ENCODE data around the gene ARPC1A. TPM values are rescaled to one million over a fixed set of nuclear protein-coding genes. Genes with fewer than 3 reads are reported as not detected.

ARPC1A gene
- total RNA-seq, 1 donor from 2014 or later = 196 TPM

GRCh38 chr7:99290980-99291607, 34.6 kb upstream of the ARPC1A start:
- no peaks in the 10 kb centered on the region for H3K36me3 Mint-ChIP-seq (ENCODE audit: low read depth, unreplicated experiment)
- DNase-seq (ENCODE audit: low spot score) = no peak
- no peaks in the 10 kb centered on the region for H3K4me1 Mint-ChIP-seq (ENCODE audit: unreplicated experiment)
- no peaks in the 10 kb centered on the region for H3K9me3 Mint-ChIP-seq (ENCODE audit: unreplicated experiment)
- no peaks in the 10 kb centered on the region for H3K27me3 Mint-ChIP-seq (ENCODE audit: unreplicated experiment)
- H3K4me3 Mint-ChIP-seq (ENCODE audit: unreplicated experiment) = no peak overlapping the region
- no peak overlapping the region for H3K27ac Mint-ChIP-seq (ENCODE audit: unreplicated experiment)
- TF ChIP-seq, protein P1, sequence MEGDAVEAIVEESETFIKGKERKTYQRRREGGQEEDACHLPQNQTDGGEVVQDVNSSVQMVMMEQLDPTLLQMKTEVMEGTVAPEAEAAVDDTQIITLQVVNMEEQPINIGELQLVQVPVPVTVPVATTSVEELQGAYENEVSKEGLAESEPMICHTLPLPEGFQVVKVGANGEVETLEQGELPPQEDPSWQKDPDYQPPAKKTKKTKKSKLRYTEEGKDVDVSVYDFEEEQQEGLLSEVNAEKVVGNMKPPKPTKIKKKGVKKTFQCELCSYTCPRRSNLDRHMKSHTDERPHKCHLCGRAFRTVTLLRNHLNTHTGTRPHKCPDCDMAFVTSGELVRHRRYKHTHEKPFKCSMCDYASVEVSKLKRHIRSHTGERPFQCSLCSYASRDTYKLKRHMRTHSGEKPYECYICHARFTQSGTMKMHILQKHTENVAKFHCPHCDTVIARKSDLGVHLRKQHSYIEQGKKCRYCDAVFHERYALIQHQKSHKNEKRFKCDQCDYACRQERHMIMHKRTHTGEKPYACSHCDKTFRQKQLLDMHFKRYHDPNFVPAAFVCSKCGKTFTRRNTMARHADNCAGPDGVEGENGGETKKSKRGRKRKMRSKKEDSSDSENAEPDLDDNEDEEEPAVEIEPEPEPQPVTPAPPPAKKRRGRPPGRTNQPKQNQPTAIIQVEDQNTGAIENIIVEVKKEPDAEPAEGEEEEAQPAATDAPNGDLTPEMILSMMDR (IDR thresholded peaks at IDR 0.05; ENCODE audit: unreplicated experiment) = no peak

- H3K4me3 Mint-ChIP-seq (ENCODE audit: unreplicated experiment) = no peak overlapping the region
- TF ChIP-seq, protein P1 (IDR thresholded peaks at IDR 0.05; ENCODE audit: unreplicated experiment) = no peak
- no peaks in the 10 kb centered on the region for H3K4me1 Mint-ChIP-seq (ENCODE audit: unreplicated experiment)
- no peak overlapping the region for H3K27ac Mint-ChIP-seq (ENCODE audit: unreplicated experiment)
- H3K27me3 Mint-ChIP-seq (ENCODE audit: unreplicated experiment) = no peaks in the 10 kb centered on the region
- H3K9me3 Mint-ChIP-seq (ENCODE audit: unreplicated experiment) = no peaks in the 10 kb centered on the region
- DNase-seq (ENCODE audit: low spot score) = no peak
- no peaks in the 10 kb centered on the region for H3K36me3 Mint-ChIP-seq (ENCODE audit: low read depth, unreplicated experiment)
Measured at GRCh38 chr7:99292127-99292526, 33.6 kb upstream of the ARPC1A start.

GRCh38 chr7:99293167-99293566, 32.5 kb upstream of the ARPC1A start:
- H3K36me3 Mint-ChIP-seq (ENCODE audit: low read depth, unreplicated experiment) = no peaks in the 10 kb centered on the region

DNA sequence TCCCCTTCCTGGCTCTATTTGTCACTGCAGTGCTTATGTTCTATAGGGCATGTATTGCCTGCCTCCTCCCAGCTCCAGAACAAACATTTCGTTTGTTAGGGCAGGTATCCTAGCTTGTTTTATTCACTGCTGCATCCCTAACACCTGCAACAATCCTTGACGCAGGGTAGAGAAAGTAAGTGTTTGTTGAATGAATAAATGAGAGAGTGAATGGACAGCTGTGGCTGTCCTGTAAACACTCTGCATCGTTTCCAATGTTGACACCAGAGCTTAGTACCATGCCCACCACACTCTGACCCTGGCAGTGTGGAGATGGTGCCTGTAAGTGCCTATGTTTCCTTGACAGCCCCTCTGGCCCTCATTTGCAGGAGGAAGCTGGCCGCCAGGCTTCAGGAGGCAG, 32.0 kb upstream of the ARPC1A start:
- Mint-ChIP-seq H3K4me1 (ENCODE audit: unreplicated experiment) (no peaks in the 10 kb centered on the region), H3K4me3 (ENCODE audit: unreplicated experiment) (no peak overlapping the region), H3K9me3 (ENCODE audit: unreplicated experiment) (no peaks in the 10 kb centered on the region), H3K27me3 (ENCODE audit: unreplicated experiment) (no peaks in the 10 kb centered on the region), H3K27ac (ENCODE audit: unreplicated experiment) (no peak overlapping the region), H3K36me3 (ENCODE audit: low read depth, unreplicated experiment) (no peaks in the 10 kb centered on the region)
- TF ChIP-seq, protein P1 (IDR thresholded peaks at IDR 0.05; ENCODE audit: unreplicated experiment) = no peak
- no peak for DNase-seq (ENCODE audit: low spot score)

More at GRCh38 chr7:99293167-99293566, 32.5 kb upstream of the ARPC1A start:
- H3K27me3 Mint-ChIP-seq (ENCODE audit: unreplicated experiment) = no peaks in the 10 kb centered on the region
- DNase-seq (ENCODE audit: low spot score) = no peak
- TF ChIP-seq, protein P1 (IDR thresholded peaks at IDR 0.05; ENCODE audit: unreplicated experiment) = no peak
- H3K9me3 Mint-ChIP-seq (ENCODE audit: unreplicated experiment) = no peaks in the 10 kb centered on the region
- no peak overlapping the region for H3K4me3 Mint-ChIP-seq (ENCODE audit: unreplicated experiment)
- H3K4me1 Mint-ChIP-seq (ENCODE audit: unreplicated experiment) = no peaks in the 10 kb centered on the region
- no peak overlapping the region for H3K27ac Mint-ChIP-seq (ENCODE audit: unreplicated experiment)

DNA sequence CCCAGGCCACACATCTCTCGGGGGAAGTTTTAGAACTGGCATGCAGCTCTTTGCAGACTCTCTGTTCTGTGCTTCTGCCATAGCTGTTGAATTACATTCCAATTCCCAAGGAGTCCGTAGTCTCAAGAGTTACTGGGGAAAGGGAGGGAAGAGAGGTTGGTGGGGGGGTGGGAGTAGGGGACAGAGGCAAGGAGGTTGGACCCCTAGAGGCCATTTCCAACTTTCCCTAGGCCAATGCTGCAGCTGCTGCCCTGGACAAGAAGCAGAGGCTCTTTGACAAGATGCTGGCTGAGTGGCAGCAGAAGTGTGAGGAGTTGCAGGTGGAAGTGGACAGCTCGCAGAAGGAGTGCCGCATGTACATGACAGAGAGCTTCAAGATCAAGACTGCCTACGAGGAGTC, 29.2 kb upstream of the ARPC1A start:
- Mint-ChIP-seq H3K4me1 (ENCODE audit: unreplicated experiment) (no peaks in the 10 kb centered on the region), H3K27me3 (ENCODE audit: unreplicated experiment) (no peaks in the 10 kb centered on the region), H3K9me3 (ENCODE audit: unreplicated experiment) (no peaks in the 10 kb centered on the region), H3K4me3 (ENCODE audit: unreplicated experiment) (no peak overlapping the region), H3K36me3 (ENCODE audit: low read depth, unreplicated experiment) (no peaks in the 10 kb centered on the region), H3K27ac (ENCODE audit: unreplicated experiment) (no peak overlapping the region)
- no peak for DNase-seq (ENCODE audit: low spot score)
- TF ChIP-seq, protein P1 (IDR thresholded peaks at IDR 0.05; ENCODE audit: unreplicated experiment) = no peak
